SK-N-SH treated with all-trans-retinoic acid at 6 μM for 48 hours (cell line): ENCODE data around the gene DNASE2B.
A peak's percentile ranks its signal among the peaks of the same experiment; 100 is the strongest.

Experiments used
- ATAC-seq: fragments of 200-7000 bp; cut with Tn5 transposase; 3 replicates; pipeline ENCODE4 v1.9.1; 2020; ENCODE audit warnings: mild to moderate bottlenecking, moderate library complexity
- ARNTL ChIP-seq: fragments of 450-650 bp; formaldehyde crosslinking; IDR thresholded peaks from 2 replicates; pipeline ENCODE4 v1.5.0; 2020; ENCODE audit warnings: low read depth, mild to moderate bottlenecking, moderate library complexity, borderline replicate concordance
- CSDC2 ChIP-seq: fragments of 250-450 bp; sonication (Bioruptor Pico); IDR thresholded peaks from 2 replicates; pipeline ENCODE4 v1.5.0; 2020; ENCODE audit warnings: mild to moderate bottlenecking, moderate library complexity
- ESRRG ChIP-seq: fragments of 250-450 bp; sonication (Bioruptor Pico); IDR thresholded peaks from 2 replicates; pipeline ENCODE4 v1.6.1; 2021; ENCODE audit warnings: mild to moderate bottlenecking
- GLIS3 ChIP-seq: fragments of 250-450 bp; sonication (Bioruptor Pico); IDR thresholded peaks from 2 replicates; pipeline ENCODE4 v1.5.0; 2020; ENCODE audit warnings: mild to moderate bottlenecking, moderate library complexity
- ISL1 ChIP-seq: fragments of 250-450 bp; sonication (Bioruptor Pico); IDR thresholded peaks from 2 replicates; pipeline ENCODE4 v2.1.2; 2022; ENCODE audit warnings: mild to moderate bottlenecking, moderate library complexity
- OSR1 ChIP-seq: fragments of 250-450 bp; sonication (Bioruptor Pico); IDR thresholded peaks from 2 replicates; pipeline ENCODE4 v1.8.0; 2022; ENCODE audit warnings: moderate library complexity, mild to moderate bottlenecking, inconsistent platforms
- PPARA ChIP-seq: fragments of 250-450 bp; sonication (Bioruptor Pico); IDR thresholded peaks from 2 replicates; pipeline ENCODE4 v1.5.0; 2020; ENCODE audit warnings: mild to moderate bottlenecking, borderline replicate concordance
- RARB ChIP-seq: fragments of 250-450 bp; sonication (Bioruptor Pico); IDR thresholded peaks from 2 replicates; pipeline ENCODE4 v1.8.0; 2021; ENCODE audit warnings: mild to moderate bottlenecking, moderate library complexity
- SNAI2 ChIP-seq: fragments of 250-450 bp; sonication (Bioruptor Pico); IDR thresholded peaks from 2 replicates; pipeline ENCODE4 v1.5.0; 2020; ENCODE audit warnings: mild to moderate bottlenecking, moderate library complexity
- TCF4 ChIP-seq: fragments of 250-450 bp; sonication (Bioruptor Pico); IDR thresholded peaks from 2 replicates; pipeline ENCODE4 v1.8.0; 2021; ENCODE audit warnings: mild to moderate bottlenecking, moderate library complexity, borderline replicate concordance
- TOX ChIP-seq: fragments of 250-450 bp; sonication (Bioruptor Pico); IDR thresholded peaks from 2 replicates; pipeline ENCODE4 v1.8.0; 2021; ENCODE audit warnings: mild to moderate bottlenecking, moderate library complexity, borderline replicate concordance
- ZC3H10 ChIP-seq: fragments of 250-450 bp; sonication (Bioruptor Pico); IDR thresholded peaks from 2 replicates; pipeline ENCODE4 v1.5.1; 2021; ENCODE audit warnings: mild to moderate bottlenecking, moderate library complexity
- ZFP3 ChIP-seq: fragments of 250-450 bp; sonication (Bioruptor Pico); IDR thresholded peaks from 2 replicates; pipeline ENCODE4 v1.5.0; 2020; ENCODE audit warnings: mild to moderate bottlenecking, moderate library complexity
- ZFP30 ChIP-seq: fragments of 450-650 bp; formaldehyde crosslinking; IDR thresholded peaks from 2 replicates; pipeline ENCODE4 v1.5.0; 2022; ENCODE audit warnings: mild to moderate bottlenecking, moderate library complexity
- ZNF565 ChIP-seq: fragments of 450-650 bp; formaldehyde crosslinking; conservative IDR thresholded peaks from 2 replicates; pipeline ENCODE4 v1.5.0; 2020; ENCODE audit warnings: low read depth, mild to moderate bottlenecking, moderate library complexity
- ZNF70 ChIP-seq: fragments of 450-650 bp; formaldehyde crosslinking; IDR thresholded peaks from 2 replicates; pipeline ENCODE4 v1.5.0; 2020; ENCODE audit warnings: mild to moderate bottlenecking, moderate library complexity
- ZNF8 ChIP-seq: fragments of 450-650 bp; formaldehyde crosslinking; IDR thresholded peaks from 2 replicates; pipeline ENCODE4 v1.5.0; 2020; ENCODE audit warnings: mild to moderate bottlenecking, moderate library complexity
- TF ChIP-seq, protein P1 (sequence below): fragments of 250-450 bp; sonication (Bioruptor Pico); IDR thresholded peaks from 2 replicates; pipeline ENCODE4 v1.5.1; 2021; ENCODE audit warnings: mild to moderate bottlenecking, moderate library complexity
- TF ChIP-seq, protein P2 (sequence below): fragments of 250-450 bp; sonication (Bioruptor Pico); IDR thresholded peaks from 2 replicates; pipeline ENCODE4 v1.8.0; 2020; ENCODE audit warnings: mild to moderate bottlenecking, moderate library complexity, borderline replicate concordance
- TF ChIP-seq, protein P3 (sequence below): fragments of 250-450 bp; sonication (Bioruptor Pico); IDR thresholded peaks from 2 replicates; pipeline ENCODE4 v1.8.0; 2021; ENCODE audit warnings: low read depth, mild to moderate bottlenecking, moderate library complexity, borderline replicate concordance

Gene DNASE2B

DNA sequence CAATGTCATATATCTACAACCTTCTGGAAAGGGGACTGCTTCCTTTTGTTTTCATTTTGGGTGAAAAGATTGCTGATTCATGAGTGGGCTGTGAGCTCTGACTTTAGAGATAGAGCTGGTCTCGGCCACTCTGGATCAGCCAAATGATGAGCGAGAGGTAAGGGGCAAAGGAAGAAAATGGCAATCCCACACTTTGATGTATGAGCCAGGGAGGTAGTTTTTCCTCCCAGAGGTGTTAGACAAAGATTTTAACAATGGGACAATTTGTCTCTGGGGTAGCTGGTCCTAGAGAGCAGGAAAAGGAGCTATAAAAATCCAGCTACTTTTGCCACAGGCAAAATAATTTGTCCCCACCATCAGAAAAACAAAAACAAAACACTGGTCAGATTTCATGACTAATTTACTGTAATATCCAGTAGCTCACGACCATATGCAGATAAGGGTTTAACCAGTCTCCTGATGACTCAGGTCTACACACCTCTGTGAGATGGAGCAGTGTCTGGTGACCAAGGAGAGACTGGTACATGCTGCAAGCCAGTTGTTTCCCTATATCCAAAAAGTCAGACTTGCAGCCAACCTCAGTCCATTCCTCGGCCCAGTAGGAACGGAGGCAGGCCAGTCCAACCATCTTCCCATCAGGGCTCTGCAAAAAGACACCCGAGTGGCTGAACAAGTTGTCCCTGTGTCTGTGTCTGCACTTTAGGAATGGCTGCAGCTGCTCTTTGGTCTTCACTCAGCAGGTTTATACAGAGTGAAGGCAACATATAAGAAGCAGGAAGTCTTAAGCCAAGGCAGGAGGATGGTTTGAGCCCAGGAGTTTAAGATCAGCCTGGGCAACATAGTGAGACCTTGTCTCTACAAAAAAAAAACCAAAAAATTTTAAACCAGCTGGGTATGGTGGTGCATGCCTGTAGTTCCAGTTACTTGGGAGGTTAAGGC is 29.2 kb downstream of the DNASE2B start:
- ATAC-seq = no peak
- TF ChIP-seq, protein P1, sequence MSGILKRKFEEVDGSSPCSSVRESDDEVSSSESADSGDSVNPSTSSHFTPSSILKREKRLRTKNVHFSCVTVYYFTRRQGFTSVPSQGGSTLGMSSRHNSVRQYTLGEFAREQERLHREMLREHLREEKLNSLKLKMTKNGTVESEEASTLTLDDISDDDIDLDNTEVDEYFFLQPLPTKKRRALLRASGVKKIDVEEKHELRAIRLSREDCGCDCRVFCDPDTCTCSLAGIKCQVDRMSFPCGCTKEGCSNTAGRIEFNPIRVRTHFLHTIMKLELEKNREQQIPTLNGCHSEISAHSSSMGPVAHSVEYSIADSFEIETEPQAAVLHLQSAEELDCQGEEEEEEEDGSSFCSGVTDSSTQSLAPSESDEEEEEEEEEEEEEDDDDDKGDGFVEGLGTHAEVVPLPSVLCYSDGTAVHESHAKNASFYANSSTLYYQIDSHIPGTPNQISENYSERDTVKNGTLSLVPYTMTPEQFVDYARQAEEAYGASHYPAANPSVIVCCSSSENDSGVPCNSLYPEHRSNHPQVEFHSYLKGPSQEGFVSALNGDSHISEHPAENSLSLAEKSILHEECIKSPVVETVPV = no peak
- TF ChIP-seq CSDC2 (CRISPR knock-in tag) = no peak
- TF ChIP-seq ZNF70 = no peak
- no peak for TF ChIP-seq ZC3H10 (CRISPR knock-in tag)
- TF ChIP-seq ARNTL = no peak
- no peak for TF ChIP-seq ISL1 (CRISPR knock-in tag)

DNA sequence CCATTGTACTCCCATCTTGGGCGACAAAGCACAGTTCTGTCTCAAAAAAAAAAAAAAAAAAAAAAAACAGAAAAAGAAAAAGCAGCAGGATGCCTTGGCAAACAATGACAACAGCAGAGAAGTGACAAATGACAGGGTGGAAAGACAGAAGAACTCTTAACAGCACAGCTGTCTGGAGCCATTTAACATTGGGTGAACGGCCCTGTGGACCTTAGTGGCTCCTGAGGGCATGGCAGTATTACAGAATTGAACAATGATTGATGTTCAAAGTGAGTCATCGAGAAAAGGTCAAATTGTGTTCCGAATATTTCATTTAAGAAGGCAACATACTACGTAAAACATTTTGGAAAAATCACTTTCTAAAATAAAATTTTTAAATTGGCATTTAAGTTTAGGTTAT is 30.0 kb downstream of the DNASE2B start:
- no peak for TF ChIP-seq CSDC2 (CRISPR knock-in tag)
- ATAC-seq = no peak

DNA sequence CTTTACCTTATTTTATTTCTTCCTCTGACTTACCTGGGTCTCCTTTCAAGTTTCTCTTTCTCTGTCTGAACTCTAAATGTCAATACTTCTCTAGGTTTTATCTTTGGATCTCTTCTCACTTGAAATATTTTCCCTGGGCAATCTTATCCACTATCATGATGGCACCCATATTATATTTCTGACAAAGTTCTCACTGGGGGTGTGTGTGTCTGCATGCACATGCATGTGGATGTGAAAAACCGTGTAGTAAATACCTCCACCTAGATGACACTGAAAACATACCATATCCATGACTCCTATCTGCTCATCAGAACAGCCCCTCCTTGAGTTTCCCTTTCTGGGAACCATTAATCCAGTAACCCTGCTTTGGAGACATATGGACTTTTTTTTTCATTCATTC is 30.9 kb downstream of the DNASE2B start:
- TF ChIP-seq SNAI2 (CRISPR knock-in tag) (no peak), ZNF8 (CRISPR knock-in tag) (no peak), OSR1 (no peak), ZNF565 (CRISPR knock-in tag) (no peak), ZFP30 (CRISPR knock-in tag) (no peak), ESRRG (CRISPR knock-in tag) (no peak)
- TF ChIP-seq, protein P2, sequence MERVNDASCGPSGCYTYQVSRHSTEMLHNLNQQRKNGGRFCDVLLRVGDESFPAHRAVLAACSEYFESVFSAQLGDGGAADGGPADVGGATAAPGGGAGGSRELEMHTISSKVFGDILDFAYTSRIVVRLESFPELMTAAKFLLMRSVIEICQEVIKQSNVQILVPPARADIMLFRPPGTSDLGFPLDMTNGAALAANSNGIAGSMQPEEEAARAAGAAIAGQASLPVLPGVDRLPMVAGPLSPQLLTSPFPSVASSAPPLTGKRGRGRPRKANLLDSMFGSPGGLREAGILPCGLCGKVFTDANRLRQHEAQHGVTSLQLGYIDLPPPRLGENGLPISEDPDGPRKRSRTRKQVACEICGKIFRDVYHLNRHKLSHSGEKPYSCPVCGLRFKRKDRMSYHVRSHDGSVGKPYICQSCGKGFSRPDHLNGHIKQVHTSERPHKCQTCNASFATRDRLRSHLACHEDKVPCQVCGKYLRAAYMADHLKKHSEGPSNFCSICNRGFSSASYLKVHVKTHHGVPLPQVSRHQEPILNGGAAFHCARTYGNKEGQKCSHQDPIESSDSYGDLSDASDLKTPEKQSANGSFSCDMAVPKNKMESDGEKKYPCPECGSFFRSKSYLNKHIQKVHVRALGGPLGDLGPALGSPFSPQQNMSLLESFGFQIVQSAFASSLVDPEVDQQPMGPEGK (CRISPR knock-in tag) = no peak
- ATAC-seq = no peak

DNA sequence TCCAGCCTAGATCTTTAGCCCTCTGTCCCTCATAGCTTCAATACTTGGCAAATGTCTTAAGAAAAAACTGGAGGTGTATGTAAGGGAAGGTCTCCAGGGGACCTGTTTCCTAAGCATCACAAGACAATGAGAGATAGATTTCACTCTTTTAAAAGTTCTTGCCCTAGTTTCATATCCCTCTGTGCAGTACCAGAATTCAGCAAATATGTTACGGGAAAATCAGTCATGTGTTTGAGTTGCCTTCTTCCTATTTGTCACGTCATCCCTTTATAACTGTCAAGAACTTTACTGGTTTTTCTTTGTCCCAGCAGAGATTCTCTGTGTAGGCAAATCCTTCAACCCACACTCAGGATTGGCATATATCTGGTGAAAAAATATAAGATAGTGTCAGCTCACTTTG is 32.3 kb downstream of the DNASE2B start:
- TF ChIP-seq OSR1 (no peak), ZNF70 (no peak)
- no peak for ATAC-seq

DNA sequence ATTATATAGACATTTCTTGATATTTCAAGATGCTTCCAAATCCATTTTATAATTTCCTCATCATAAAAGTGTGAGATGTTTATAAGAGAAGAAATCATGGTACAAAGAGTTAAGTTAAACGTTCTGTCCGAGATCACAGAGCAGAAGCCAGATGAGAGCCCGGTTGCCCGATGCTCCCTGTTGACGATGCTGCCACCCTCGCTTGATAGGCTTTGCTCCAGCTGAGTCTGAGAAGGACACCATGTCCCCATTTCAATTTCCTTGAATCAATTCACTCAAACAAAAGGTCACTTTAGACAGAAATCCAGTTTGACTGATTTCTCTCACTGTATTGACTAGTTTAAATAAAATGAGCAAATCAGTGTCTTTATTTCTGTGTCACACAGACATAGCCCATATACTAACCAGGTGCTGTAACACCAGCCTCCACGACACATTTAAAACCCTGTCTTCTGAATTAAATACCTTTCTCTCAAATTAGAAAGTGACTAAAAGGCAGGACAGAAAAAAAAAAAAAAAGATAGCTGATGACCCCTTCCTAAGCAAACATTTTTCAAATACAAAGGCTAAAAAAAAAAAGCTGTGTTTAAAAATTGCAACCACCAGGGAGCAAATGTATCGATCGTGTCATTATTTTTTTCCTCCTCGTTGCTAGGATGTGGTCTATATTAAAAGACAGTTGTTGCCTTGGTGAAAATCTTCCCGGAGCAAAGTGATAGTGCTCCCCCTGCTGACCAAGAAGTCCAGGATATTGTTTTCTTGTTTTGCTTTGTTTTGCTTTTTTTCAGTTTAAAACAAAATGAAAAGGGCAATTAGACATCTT is 35.2 kb downstream of the DNASE2B start:
- TF ChIP-seq TOX (CRISPR knock-in tag) (no peak), PPARA (CRISPR knock-in tag) (no peak), SNAI2 (CRISPR knock-in tag) (no peak)
- TF ChIP-seq, protein P2 (CRISPR knock-in tag) = no peak
- ATAC-seq = peak; percentile 92

DNA sequence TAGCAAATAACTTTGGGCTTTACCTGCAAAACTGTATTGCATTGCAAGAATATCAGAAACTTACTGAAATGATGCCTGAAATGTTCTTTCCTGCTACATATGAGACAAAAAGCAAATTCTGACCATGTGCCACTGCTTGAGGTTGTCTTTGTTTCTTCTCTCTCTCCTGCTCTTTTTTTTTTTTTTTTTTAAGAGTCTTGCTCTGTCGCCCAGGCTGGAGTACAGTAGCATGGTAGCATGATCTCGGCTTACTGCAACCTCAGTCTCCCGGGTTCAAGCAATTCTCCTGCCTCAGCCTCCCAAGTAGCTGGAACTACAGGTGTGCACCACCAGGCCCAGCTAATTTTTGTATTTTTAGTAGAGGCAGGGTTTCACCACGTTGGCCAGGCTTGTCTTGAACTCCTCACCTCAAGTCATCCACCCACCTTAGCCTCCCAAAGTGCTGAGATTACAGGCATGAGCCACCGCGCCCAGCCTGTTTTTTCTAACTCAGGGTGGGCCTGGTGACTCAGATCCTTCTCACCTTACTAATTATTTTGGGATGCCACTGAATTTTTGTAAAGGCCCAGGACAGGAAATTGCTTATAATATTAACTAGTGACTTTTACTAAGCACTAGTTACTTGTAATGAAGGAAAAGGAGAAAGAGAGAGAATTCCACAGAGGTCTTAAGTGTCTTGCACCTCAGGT is 35.9 kb downstream of the DNASE2B start:
- ATAC-seq = no peak; the same call in 2 of the 3 replicates
- no peak for TF ChIP-seq ZFP3 (CRISPR knock-in tag)
- no peak for TF ChIP-seq PPARA (CRISPR knock-in tag)
- TF ChIP-seq ZFP30 (CRISPR knock-in tag) = no peak
- TF ChIP-seq, protein P1 = no peak
- no peak for TF ChIP-seq ZNF565 (CRISPR knock-in tag)
- no peak for TF ChIP-seq GLIS3 (CRISPR knock-in tag)
- TF ChIP-seq ARNTL = no peak
- TF ChIP-seq RARB (CRISPR knock-in tag) = no peak
- TF ChIP-seq, protein P3, sequence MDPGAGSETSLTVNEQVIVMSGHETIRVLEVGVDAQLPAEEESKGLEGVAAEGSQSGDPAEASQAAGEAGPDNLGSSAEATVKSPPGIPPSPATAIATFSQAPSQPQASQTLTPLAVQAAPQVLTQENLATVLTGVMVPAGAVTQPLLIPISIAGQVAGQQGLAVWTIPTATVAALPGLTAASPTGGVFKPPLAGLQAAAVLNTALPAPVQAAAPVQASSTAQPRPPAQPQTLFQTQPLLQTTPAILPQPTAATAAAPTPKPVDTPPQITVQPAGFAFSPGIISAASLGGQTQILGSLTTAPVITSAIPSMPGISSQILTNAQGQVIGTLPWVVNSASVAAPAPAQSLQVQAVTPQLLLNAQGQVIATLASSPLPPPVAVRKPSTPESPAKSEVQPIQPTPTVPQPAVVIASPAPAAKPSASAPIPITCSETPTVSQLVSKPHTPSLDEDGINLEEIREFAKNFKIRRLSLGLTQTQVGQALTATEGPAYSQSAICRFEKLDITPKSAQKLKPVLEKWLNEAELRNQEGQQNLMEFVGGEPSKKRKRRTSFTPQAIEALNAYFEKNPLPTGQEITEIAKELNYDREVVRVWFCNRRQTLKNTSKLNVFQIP = no peak
- no peak for TF ChIP-seq TOX (CRISPR knock-in tag)
- no peak for TF ChIP-seq ZNF8 (CRISPR knock-in tag)
- TF ChIP-seq ISL1 (CRISPR knock-in tag) = no peak
- no peak for TF ChIP-seq ZNF70
- no peak for TF ChIP-seq OSR1
- no peak for TF ChIP-seq TCF4 (CRISPR knock-in tag)
